MM.1S (cell line): ENCODE results near the gene CEP63.

Source experiments
- CTCF ChIP-seq: fragments of 300-600 bp; sonication (generic); IDR thresholded peaks from 2 replicates; pipeline ENCODE4 v1.5.1; 2016; ENCODE audit warnings: antibody characterized with exemption, low read length, mixed read lengths
- EZH2 ChIP-seq: fragments of 300-600 bp; sonication (generic); optimal IDR thresholded peaks from 2 replicates; pipeline ENCODE3; 2017; ENCODE audit warnings: low read depth, mild to moderate bottlenecking, antibody characterized with exemption, low read length, mixed read lengths
- EZH2phosphoT487 ChIP-seq: fragments of 300-600 bp; sonication (generic); IDR thresholded peaks from 2 replicates; pipeline ENCODE4 v1.6.1; 2018; ENCODE audit warnings: antibody characterized with exemption, low read length

GRCh38 chr3:134473868-134474546 is 11.8 kb upstream of the CEP63 start:
- TF ChIP-seq CTCF (peak; percentile 81), EZH2phosphoT487 (no peak), EZH2 (no peak)
